OCI-LY7 (cell line): ENCODE data around the gene HELB.

Experiments used
- EZH2phosphoT487 ChIP-seq: fragments of 200-600 bp; sonication (generic); IDR thresholded peaks from 2 replicates; pipeline ENCODE4 v1.6.1; 2018; ENCODE audit warnings: low read depth, borderline replicate concordance, mild to moderate bottlenecking, mixed run types, antibody characterized with exemption, low read length, moderate library complexity, mixed read lengths
- TF ChIP-seq, protein P1 (sequence below): fragments of 200-600 bp; sonication (generic); conservative IDR thresholded peaks from 2 replicates; pipeline ENCODE4 v1.5.1; 2014; ENCODE audit warnings: mild to moderate bottlenecking, antibody characterized with exemption, low read length, moderate library complexity, mixed read lengths

DNA sequence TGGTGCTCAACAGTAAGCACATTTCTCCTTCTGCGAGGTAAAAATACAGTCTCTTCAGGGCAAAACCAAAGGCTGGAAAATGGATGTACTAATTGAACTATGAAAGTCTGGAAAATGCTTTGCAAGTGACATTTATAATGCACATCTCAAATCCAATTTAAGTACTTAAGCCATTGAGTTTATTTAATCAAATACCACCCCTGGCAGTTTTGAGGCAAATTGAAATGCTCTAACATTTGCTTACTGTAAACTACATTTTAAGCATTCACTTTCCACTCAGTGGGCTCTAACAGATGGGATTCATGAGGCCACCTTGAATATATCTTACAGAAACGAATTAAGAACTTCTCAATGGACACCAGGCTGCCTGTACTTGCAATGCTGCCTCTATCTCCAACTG, 69.7 kb downstream of the HELB start:
- TF ChIP-seq, protein P1, sequence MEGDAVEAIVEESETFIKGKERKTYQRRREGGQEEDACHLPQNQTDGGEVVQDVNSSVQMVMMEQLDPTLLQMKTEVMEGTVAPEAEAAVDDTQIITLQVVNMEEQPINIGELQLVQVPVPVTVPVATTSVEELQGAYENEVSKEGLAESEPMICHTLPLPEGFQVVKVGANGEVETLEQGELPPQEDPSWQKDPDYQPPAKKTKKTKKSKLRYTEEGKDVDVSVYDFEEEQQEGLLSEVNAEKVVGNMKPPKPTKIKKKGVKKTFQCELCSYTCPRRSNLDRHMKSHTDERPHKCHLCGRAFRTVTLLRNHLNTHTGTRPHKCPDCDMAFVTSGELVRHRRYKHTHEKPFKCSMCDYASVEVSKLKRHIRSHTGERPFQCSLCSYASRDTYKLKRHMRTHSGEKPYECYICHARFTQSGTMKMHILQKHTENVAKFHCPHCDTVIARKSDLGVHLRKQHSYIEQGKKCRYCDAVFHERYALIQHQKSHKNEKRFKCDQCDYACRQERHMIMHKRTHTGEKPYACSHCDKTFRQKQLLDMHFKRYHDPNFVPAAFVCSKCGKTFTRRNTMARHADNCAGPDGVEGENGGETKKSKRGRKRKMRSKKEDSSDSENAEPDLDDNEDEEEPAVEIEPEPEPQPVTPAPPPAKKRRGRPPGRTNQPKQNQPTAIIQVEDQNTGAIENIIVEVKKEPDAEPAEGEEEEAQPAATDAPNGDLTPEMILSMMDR: no peak
- no peak for TF ChIP-seq EZH2phosphoT487
